ENCODE results near the gene UGGT1. TPM values are rescaled to one million over a fixed set of nuclear protein-coding genes. Genes with fewer than 3 reads are reported as not detected.

Gene UGGT1
- total RNA-seq, 1 experiment from 2014 or later = 55.9 TPM

DNA sequence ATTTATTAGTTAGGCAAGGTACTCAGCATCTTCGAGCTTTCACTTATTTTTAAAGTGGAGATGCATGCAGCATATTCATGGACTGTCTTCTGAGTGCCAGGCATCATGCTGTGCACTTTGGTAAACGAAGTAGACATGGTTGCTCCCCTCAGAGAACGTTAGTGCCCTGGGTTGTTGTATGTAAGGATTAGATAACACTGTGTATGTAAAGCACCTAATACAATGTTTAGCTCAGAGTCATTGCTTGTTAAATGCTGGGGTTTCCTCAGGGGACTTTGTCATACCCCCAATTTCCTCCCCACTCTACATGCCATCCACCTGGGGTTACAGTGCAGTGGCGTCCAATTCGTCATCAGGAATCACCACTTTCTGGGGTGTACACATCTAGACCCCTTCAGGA is 2.8 kb downstream of the UGGT1 start:
- peaks cover 2 to 17% of the 10 kb centered on the region in 2 experiments; a peak in 3 of 4 replicates for H3K4me1 Mint-ChIP-seq

More for the DNA sequence above, 2.8 kb downstream of the UGGT1 start:
- no peak overlapping the region for H3K23ac ChIP-seq (ENCODE audit: insufficient read length, low read depth, low read length)
- H3K9me3 Mint-ChIP-seq = no peaks in the 10 kb centered on the region
- H3K27me3 Mint-ChIP-seq (ENCODE audit: low read depth) = no peaks in the 10 kb centered on the region
- H3T11ph ChIP-seq (ENCODE audit: low read length) = no peak overlapping the region
- no peak overlapping the region for H3K18ac ChIP-seq (ENCODE audit: insufficient read length, low read depth, low read length)
- no peak overlapping the region for H3K14ac ChIP-seq (ENCODE audit: insufficient read depth, low read length)
- H2BK15ac ChIP-seq (ENCODE audit: low read depth, low read length) = no peak overlapping the region
- no peaks in the 10 kb centered on the region for H4K20me1 ChIP-seq (ENCODE audit: control insufficient read depth, insufficient read depth, insufficient read length)
- peaks cover 0 to 16% (median 13%) of the 10 kb centered on the region in 3 experiments; a peak in 5 of 7 replicates for H3K36me3 Mint-ChIP-seq (ENCODE audit: insufficient read depth in 1 of 3, low read depth in 3 of 3)
- H3K4me1 ChIP-seq (ENCODE audit: insufficient read depth, low read length) = 0 out of 2 replicates have a peak, but pooled peaks cover 2% of the 10 kb centered on the region
- TF ChIP-seq, protein P1, sequence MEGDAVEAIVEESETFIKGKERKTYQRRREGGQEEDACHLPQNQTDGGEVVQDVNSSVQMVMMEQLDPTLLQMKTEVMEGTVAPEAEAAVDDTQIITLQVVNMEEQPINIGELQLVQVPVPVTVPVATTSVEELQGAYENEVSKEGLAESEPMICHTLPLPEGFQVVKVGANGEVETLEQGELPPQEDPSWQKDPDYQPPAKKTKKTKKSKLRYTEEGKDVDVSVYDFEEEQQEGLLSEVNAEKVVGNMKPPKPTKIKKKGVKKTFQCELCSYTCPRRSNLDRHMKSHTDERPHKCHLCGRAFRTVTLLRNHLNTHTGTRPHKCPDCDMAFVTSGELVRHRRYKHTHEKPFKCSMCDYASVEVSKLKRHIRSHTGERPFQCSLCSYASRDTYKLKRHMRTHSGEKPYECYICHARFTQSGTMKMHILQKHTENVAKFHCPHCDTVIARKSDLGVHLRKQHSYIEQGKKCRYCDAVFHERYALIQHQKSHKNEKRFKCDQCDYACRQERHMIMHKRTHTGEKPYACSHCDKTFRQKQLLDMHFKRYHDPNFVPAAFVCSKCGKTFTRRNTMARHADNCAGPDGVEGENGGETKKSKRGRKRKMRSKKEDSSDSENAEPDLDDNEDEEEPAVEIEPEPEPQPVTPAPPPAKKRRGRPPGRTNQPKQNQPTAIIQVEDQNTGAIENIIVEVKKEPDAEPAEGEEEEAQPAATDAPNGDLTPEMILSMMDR (conservative IDR thresholded peaks at IDR 0.05) = no peak
- H4K91ac ChIP-seq (ENCODE audit: insufficient read length, low read depth, low read length) = no peak overlapping the region
- H3K27ac ChIP-seq (ENCODE audit: insufficient read length, low read depth, low read length) = no peak overlapping the region
- H3K9me3 ChIP-seq (ENCODE audit: control insufficient read depth, low read depth, low read length) = no peaks in the 10 kb centered on the region
- peaks cover 5% of the 10 kb centered on the region for H3K23me2 ChIP-seq (ENCODE audit: insufficient read length, low read depth, low read length, poor library complexity, severe bottlenecking)
- no peak overlapping the region for H2AFZ ChIP-seq (ENCODE audit: low read length)
- H3K79me1 ChIP-seq (ENCODE audit: insufficient read depth, low read depth, low read length, poor library complexity, severe bottlenecking) = no peaks in the 10 kb centered on the region
- WGBS (ENCODE audit: extremely low coverage, insufficient read length, low lambda C conversion rate) = no CpG with 5 or more reads among the region's 5 CpGs
- no peak overlapping the region for H3K56ac ChIP-seq (ENCODE audit: insufficient read length, low read depth, low read length)
- H3K79me2 ChIP-seq (ENCODE audit: insufficient read depth, low read length) = peaks cover 26% of the 10 kb centered on the region
- DNase-seq = no peak
- no peak overlapping the region for H4K5ac ChIP-seq (ENCODE audit: insufficient read length, low read depth, low read length)
- H4K8ac ChIP-seq (replicated peaks; ENCODE audit: insufficient read length, low read depth, low read length) = no peak overlapping the region
- no peak overlapping the region for H2BK20ac ChIP-seq (ENCODE audit: low read depth, low read length, poor library complexity, severe bottlenecking)
- H3K9ac ChIP-seq (ENCODE audit: extremely low read depth, insufficient read length, low read length) = no peak overlapping the region
- no peak overlapping the region for H3K4ac ChIP-seq (ENCODE audit: low read depth, low read length)
- H2BK12ac ChIP-seq (ENCODE audit: insufficient read length, low read depth, low read length) = no peak overlapping the region
- H3K4me3 Mint-ChIP-seq = no peak overlapping the region
- H3K27me3 ChIP-seq (ENCODE audit: insufficient read depth, low read length) = no peaks in the 10 kb centered on the region
- no peak overlapping the region for H2AK5ac ChIP-seq (ENCODE audit: insufficient read length, low read length)
- no peak overlapping the region for H3K27ac Mint-ChIP-seq
- no peak overlapping the region for H2BK120ac ChIP-seq (ENCODE audit: low read depth, low read length, poor library complexity, severe bottlenecking)
- H2BK5ac ChIP-seq (ENCODE audit: insufficient read length, low read length) = no peak overlapping the region
- no peak overlapping the region for H3K4me2 ChIP-seq (ENCODE audit: insufficient read depth, insufficient read length, low read length)

Data from H9 (cell line).